Neural progenitor cell (in vitro differentiated cells): ENCODE measurements around the gene RAI1. TPM values are rescaled to one million over a fixed set of nuclear protein-coding genes. Genes with fewer than 3 reads are reported as not detected.

Experiments
- DNase-seq: peaks from one replicate; pipeline ENCODE4 v3.0.0-alpha.2; 2016; ENCODE audit warnings: low spot score
- H2AFZ ChIP-seq: fragments of 200-600 bp; sonication (generic); replicated peaks from 2 replicates; pipeline ENCODE4 v1.6.1; 2016; ENCODE audit warnings: antibody characterized with exemption
- H3F3A ChIP-seq: fragments of 200-600 bp; sonication (generic); 2 replicates; pipeline ENCODE4 v1.6.1; 2016; ENCODE audit warnings: antibody characterized with exemption, low read depth
- H3K27ac ChIP-seq: fragments of 200-600 bp; sonication (generic); 2 replicates; pipeline ENCODE4 v1.5.1; 2016; ENCODE audit warnings: mild to moderate bottlenecking
- H3K27me3 ChIP-seq: fragments of 200-600 bp; sonication (generic); 2 replicates; pipeline ENCODE4 v1.6.1; 2016; ENCODE audit warnings: mild to moderate bottlenecking, moderate library complexity
- H3K36me3 ChIP-seq: fragments of 200-600 bp; sonication (generic); 2 replicates; pipeline ENCODE4 v1.5.1; 2016
- H3K4me1 ChIP-seq: fragments of 200-600 bp; sonication (generic); 2 replicates; pipeline ENCODE4 v1.6.1; 2016; ENCODE audit warnings: mixed run types
- H3K4me2 ChIP-seq: fragments of 200-600 bp; sonication (generic); 2 replicates; pipeline ENCODE4 v1.6.1; 2016
- H3K4me3 ChIP-seq: fragments of 200-600 bp; sonication (generic); 2 replicates; pipeline ENCODE4 v1.5.1; 2016
- H3K79me2 ChIP-seq: fragments of 200-600 bp; sonication (generic); 2 replicates; pipeline ENCODE4 v1.6.1; 2016; ENCODE audit warnings: low read depth
- H3K9ac ChIP-seq: fragments of 200-600 bp; sonication (generic); 2 replicates; pipeline ENCODE4 v1.6.1; 2016
- H3K9me3 ChIP-seq: fragments of 200-600 bp; sonication (generic); 2 replicates; pipeline ENCODE4 v1.5.1; 2016; ENCODE audit warnings: low read depth
- H4K20me1 ChIP-seq: fragments of 200-600 bp; sonication (generic); 2 replicates; pipeline ENCODE4 v1.6.1; 2016; ENCODE audit warnings: low read depth
- H3K27ac Mint-ChIP-seq: 3 replicates; pipeline ENCODE4 v1.8.0; 2021; ENCODE audit warnings: mixed read lengths
- H3K27me3 Mint-ChIP-seq: 2 replicates; pipeline ENCODE4 v1.8.0; 2022; ENCODE audit warnings: low read depth, mild to moderate bottlenecking, inconsistent platforms, moderate library complexity, mixed read lengths; ENCODE audit not compliant: insufficient read depth
- H3K36me3 Mint-ChIP-seq: 3 replicates; pipeline ENCODE4 v1.8.0; 2021; ENCODE audit warnings: mixed read lengths
- H3K4me1 Mint-ChIP-seq: 3 replicates; pipeline ENCODE4 v1.8.0; 2021; ENCODE audit warnings: mixed read lengths
- H3K4me3 Mint-ChIP-seq: 3 replicates; pipeline ENCODE4 v1.8.0; 2021; ENCODE audit warnings: mild to moderate bottlenecking, moderate library complexity, mixed read lengths
- H3K9me3 Mint-ChIP-seq: 3 replicates; pipeline ENCODE4 v1.8.0; 2020; ENCODE audit warnings: mixed read lengths
- EZH2 ChIP-seq: fragments of 200-600 bp; sonication (generic); IDR thresholded peaks from 2 replicates; pipeline ENCODE4 v1.6.1; 2017; ENCODE audit warnings: antibody characterized with exemption, mild to moderate bottlenecking, moderate library complexity
- EZH2phosphoT487 ChIP-seq: fragments of 200-600 bp; sonication (generic); IDR thresholded peaks from 2 replicates; pipeline ENCODE4 v1.6.1; 2017; ENCODE audit warnings: antibody characterized with exemption
- total RNA-seq: library from RNA; depleted of rRNA; stranded (reverse); fragments of >200 nt; gene quantifications from 2 replicates; pipeline ENCODE4 v1.2.3, GENCODE V29; 2015; ENCODE audit warnings: low replicate concordance
- TF ChIP-seq, protein P1 (sequence below): fragments of 200-600 bp; sonication (generic); IDR thresholded peaks from 2 replicates; pipeline ENCODE4 v1.5.1; 2017; ENCODE audit warnings: antibody characterized with exemption, mild to moderate bottlenecking

Gene RAI1
- total RNA-seq, 1 donor from 2014 or later: 27.4 TPM

- H3K4me3 ChIP-seq: no peak overlapping the region
- TF ChIP-seq EZH2 (no peak), EZH2phosphoT487 (no peak)
- TF ChIP-seq, protein P1, sequence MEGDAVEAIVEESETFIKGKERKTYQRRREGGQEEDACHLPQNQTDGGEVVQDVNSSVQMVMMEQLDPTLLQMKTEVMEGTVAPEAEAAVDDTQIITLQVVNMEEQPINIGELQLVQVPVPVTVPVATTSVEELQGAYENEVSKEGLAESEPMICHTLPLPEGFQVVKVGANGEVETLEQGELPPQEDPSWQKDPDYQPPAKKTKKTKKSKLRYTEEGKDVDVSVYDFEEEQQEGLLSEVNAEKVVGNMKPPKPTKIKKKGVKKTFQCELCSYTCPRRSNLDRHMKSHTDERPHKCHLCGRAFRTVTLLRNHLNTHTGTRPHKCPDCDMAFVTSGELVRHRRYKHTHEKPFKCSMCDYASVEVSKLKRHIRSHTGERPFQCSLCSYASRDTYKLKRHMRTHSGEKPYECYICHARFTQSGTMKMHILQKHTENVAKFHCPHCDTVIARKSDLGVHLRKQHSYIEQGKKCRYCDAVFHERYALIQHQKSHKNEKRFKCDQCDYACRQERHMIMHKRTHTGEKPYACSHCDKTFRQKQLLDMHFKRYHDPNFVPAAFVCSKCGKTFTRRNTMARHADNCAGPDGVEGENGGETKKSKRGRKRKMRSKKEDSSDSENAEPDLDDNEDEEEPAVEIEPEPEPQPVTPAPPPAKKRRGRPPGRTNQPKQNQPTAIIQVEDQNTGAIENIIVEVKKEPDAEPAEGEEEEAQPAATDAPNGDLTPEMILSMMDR: no peak
- no peak for DNase-seq
- peaks cover 14% of the 10 kb centered on the region for H3F3A ChIP-seq
- H3K9me3 ChIP-seq: no peaks in the 10 kb centered on the region
- H3K4me3 Mint-ChIP-seq: no peak overlapping the region
- H3K36me3 ChIP-seq: no peaks in the 10 kb centered on the region
- peaks cover 21% of the 10 kb centered on the region for H3K27me3 Mint-ChIP-seq
- peaks cover 19% of the 10 kb centered on the region for H3K36me3 Mint-ChIP-seq
- H3K9me3 Mint-ChIP-seq: no peaks in the 10 kb centered on the region
- no peaks in the 10 kb centered on the region for H3K79me2 ChIP-seq
- H4K20me1 ChIP-seq: peaks cover 67% of the 10 kb centered on the region
- no peak overlapping the region for H3K9ac ChIP-seq
- H3K4me1 ChIP-seq: peaks cover 16% of the 10 kb centered on the region
- no peak overlapping the region for H2AFZ ChIP-seq
- peaks cover 17% of the 10 kb centered on the region for H3K4me1 Mint-ChIP-seq
- no peak overlapping the region for H3K27ac Mint-ChIP-seq
- no peak overlapping the region for H3K27ac ChIP-seq
- peaks cover 22% of the 10 kb centered on the region for H3K27me3 ChIP-seq
- no peak overlapping the region for H3K4me2 ChIP-seq
Observed at GRCh38 chr17:17805575-17805974, 124.3 kb downstream of the RAI1 start.

DNA sequence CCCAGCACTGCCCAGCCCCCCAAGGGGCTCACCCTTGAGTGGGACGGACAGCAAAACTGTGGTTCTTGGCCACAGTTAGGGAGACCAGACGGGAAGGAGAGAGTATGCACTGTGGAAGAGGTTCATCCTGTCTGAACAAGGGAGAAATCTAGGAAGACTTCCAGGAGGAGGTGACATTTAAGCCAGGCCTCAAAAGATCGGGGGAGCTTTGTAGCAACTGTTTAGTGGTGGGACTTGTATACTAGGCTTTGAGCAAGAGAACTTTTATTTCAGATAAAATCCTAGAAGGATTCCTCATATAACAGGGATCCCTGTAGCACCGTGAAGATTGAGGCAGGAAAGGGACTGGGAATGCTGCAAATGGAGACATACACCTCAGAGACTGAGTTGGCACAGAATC lies 124.8 kb downstream of the RAI1 start:
- DNase-seq: no peak
- Histone ChIP-seq H2AFZ (no peak overlapping the region), H3K27ac (no peak overlapping the region), H3K4me1 (peaks cover 20% of the 10 kb centered on the region), H3K27me3 (peaks cover 27% of the 10 kb centered on the region), H4K20me1 (peaks cover 67% of the 10 kb centered on the region), H3K9ac (no peak overlapping the region), H3K79me2 (no peaks in the 10 kb centered on the region), H3K36me3 (no peaks in the 10 kb centered on the region), H3F3A (peaks cover 18% of the 10 kb centered on the region), H3K4me2 (no peak overlapping the region), H3K9me3 (no peaks in the 10 kb centered on the region), H3K4me3 (no peak overlapping the region)
- Mint-ChIP-seq H3K36me3 (peaks cover 19% of the 10 kb centered on the region), H3K27ac (peak overlapping the region; percentile 15), H3K9me3 (no peaks in the 10 kb centered on the region), H3K27me3 (peaks cover 21% of the 10 kb centered on the region), H3K4me3 (no peak overlapping the region), H3K4me1 (peaks cover 22% of the 10 kb centered on the region)
- TF ChIP-seq, protein P1: no peak
- TF ChIP-seq EZH2phosphoT487: no peak
- TF ChIP-seq EZH2: no peak

DNA sequence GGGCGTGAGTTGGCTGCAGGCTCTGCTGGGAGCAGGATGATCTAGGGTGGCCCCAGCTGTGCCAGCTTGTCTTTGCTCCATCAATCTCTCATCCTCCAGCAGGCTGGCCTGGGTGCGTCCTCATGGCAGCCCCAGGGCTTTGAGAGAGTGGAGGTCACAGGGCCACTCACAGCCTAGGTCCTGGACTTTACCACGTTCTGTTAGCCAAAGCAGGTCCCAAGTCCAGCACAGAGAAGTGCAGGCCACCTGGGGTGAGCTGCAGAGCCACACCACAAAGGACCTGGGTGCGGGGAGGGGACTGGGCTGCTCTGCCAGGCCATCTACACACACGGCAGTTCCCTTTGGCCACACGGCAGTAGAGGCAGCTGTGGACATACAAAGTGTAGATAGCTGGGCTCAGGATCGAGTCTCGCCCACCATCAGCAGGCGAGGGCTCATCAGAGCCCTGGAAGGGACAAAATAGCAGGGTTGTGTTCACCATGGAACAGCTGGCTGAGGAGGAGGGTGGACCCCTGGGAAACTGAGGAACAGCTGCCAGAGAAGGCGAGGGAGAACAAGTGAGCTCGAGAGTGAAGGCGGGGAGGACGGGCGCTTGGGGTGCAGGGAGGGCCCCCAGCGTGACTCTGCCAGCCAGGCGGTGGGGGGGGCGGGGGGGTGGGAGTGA lies 125.5 kb downstream of the RAI1 start:
- H3K9ac ChIP-seq: no peak overlapping the region
- H3K27ac Mint-ChIP-seq: no peak overlapping the region
- H3K36me3 ChIP-seq: no peaks in the 10 kb centered on the region
- peak overlapping the region; percentile 61 for H3K4me3 Mint-ChIP-seq
- peaks cover 26% of the 10 kb centered on the region for H3K4me1 ChIP-seq
- H3K4me2 ChIP-seq: no peak overlapping the region
- H3K4me1 Mint-ChIP-seq: peaks cover 29% of the 10 kb centered on the region
- H3K79me2 ChIP-seq: no peaks in the 10 kb centered on the region
- H3F3A ChIP-seq: peaks cover 26% of the 10 kb centered on the region
- no peak for DNase-seq
- peaks cover 19% of the 10 kb centered on the region for H3K36me3 Mint-ChIP-seq
- H3K27me3 Mint-ChIP-seq: peaks cover 21% of the 10 kb centered on the region
- TF ChIP-seq EZH2phosphoT487 (no peak), EZH2 (no peak)
- TF ChIP-seq, protein P1: no peak
- peaks cover 67% of the 10 kb centered on the region for H4K20me1 ChIP-seq
- no peaks in the 10 kb centered on the region for H3K9me3 ChIP-seq
- H3K4me3 ChIP-seq: no peak overlapping the region
- no peaks in the 10 kb centered on the region for H3K9me3 Mint-ChIP-seq
- no peak overlapping the region for H2AFZ ChIP-seq
- H3K27ac ChIP-seq: no peak overlapping the region
- peaks cover 27% of the 10 kb centered on the region for H3K27me3 ChIP-seq
